ENCODE measurements around the gene EXT2. TPM values are rescaled to one million over a fixed set of nuclear protein-coding genes. Genes with fewer than 3 reads are reported as not detected.
A peak's percentile ranks its signal among the peaks of the same experiment; 100 is the strongest.

The EXT2 gene
- total RNA-seq, 4 donors from 2014 or later = 20.4 to 24.8 (median 23.1) TPM

- ATAC-seq (peak; percentile 63 to 77), DNase-seq (peak; percentile 75 to 76)
- no peaks in the 10 kb centered on the region for H3K36me3 ChIP-seq
- H3K4me3 ChIP-seq = no peak overlapping the region
- H3K4me1 ChIP-seq = peaks cover 17 to 22% of the 10 kb centered on the region in 2 donors
- in situ Hi-C loops (cut with MboI; ENCODE audit: low sequenced_read_pairs in 4 of 4) (loop anchor here in 3 of 4 donors (5.0 to 10.0 kb wide), 3 partner anchors 443 to 450 kb away; no protein-coding TSS in a partner anchor), intact Hi-C loops (cut with DNase I; ENCODE audit: low total_unique reads) (loop anchor here (1.0 to 10.0 kb wide), 3 partner anchors 16 to 520 kb away; no protein-coding TSS in a partner anchor)
- no peak overlapping the region for H3K27ac ChIP-seq
- no peaks in the 10 kb centered on the region for H3K27me3 ChIP-seq
- H3K9me3 ChIP-seq = no peaks in the 10 kb centered on the region
- TF ChIP-seq CTCF (IDR thresholded peaks at IDR 0.05 in 4 of 5, conservative IDR thresholded peaks at IDR 0.05 in 1 of 5) (peak; percentile 68 to 88 (median 75)), POLR2A (IDR thresholded peaks at IDR 0.05) (no peak)
Observed at GRCh38 chr11:44094260-44094868, 1.1 kb upstream of the EXT2 start.

- H3K36me3 ChIP-seq = no peaks in the 10 kb centered on the region
- ATAC-seq (no peak), DNase-seq (no peak)
- H3K27me3 ChIP-seq = no peaks in the 10 kb centered on the region
- no peaks in the 10 kb centered on the region for H3K9me3 ChIP-seq
- TF ChIP-seq CTCF (IDR thresholded peaks at IDR 0.05 in 4 of 5, conservative IDR thresholded peaks at IDR 0.05 in 1 of 5) (no peak), POLR2A (IDR thresholded peaks at IDR 0.05) (no peak)
- in situ Hi-C loops (cut with MboI; ENCODE audit: low sequenced_read_pairs in 4 of 4) = loop anchor here in 1 of 4 donors (10.0 kb wide), 1 partner anchor 448 kb away; no protein-coding TSS in a partner anchor
- intact Hi-C loops (cut with DNase I; ENCODE audit: low total_unique reads) = loop anchor here (10.0 kb wide), 1 partner anchor 518 kb away; no protein-coding TSS in a partner anchor
- H3K27ac ChIP-seq = peak overlapping the region in 2 of 4 donors; percentile 76 to 85
- peak overlapping the region; percentile 71 to 90 (median 86) for H3K4me3 ChIP-seq
- peaks cover 21 to 22% of the 10 kb centered on the region in 2 donors for H3K4me1 ChIP-seq
Observed at GRCh38 chr11:44096360-44097185, 1.1 kb downstream of the EXT2 start.

- TF ChIP-seq CTCF (IDR thresholded peaks at IDR 0.05 in 4 of 5, conservative IDR thresholded peaks at IDR 0.05 in 1 of 5) (no peak), POLR2A (IDR thresholded peaks at IDR 0.05) (no peak)
- in situ Hi-C loops (cut with MboI; ENCODE audit: low sequenced_read_pairs in 4 of 4) (loop anchor here in 1 of 4 donors (10.0 kb wide), 1 partner anchor 447 kb away; no protein-coding TSS in a partner anchor), intact Hi-C loops (cut with DNase I; ENCODE audit: low total_unique reads) (loop anchor here (10.0 kb wide), 1 partner anchor 517 kb away; no protein-coding TSS in a partner anchor)
- ATAC-seq (no peak), DNase-seq (no peak)
- H3K36me3 ChIP-seq = no peaks in the 10 kb centered on the region
- no peak overlapping the region for H3K27ac ChIP-seq
- peaks cover 22 to 31% of the 10 kb centered on the region in 2 donors for H3K4me1 ChIP-seq
- H3K9me3 ChIP-seq = no peaks in the 10 kb centered on the region
- H3K4me3 ChIP-seq = no peak overlapping the region
- H3K27me3 ChIP-seq = no peaks in the 10 kb centered on the region
Observed at GRCh38 chr11:44097821-44098220, 2.3 kb downstream of the EXT2 start.

GRCh38 chr11:44101098-44101497, 5.6 kb downstream of the EXT2 start:
- ATAC-seq = no peak
- intact Hi-C loops (cut with DNase I; ENCODE audit: low total_unique reads) (no loop called here), in situ Hi-C loops (cut with MboI; ENCODE audit: low sequenced_read_pairs in 4 of 4) (loop anchor here in 1 of 4 donors (10.0 to 25.0 kb wide), 2 partner anchors 186 to 434 kb away; no protein-coding TSS in a partner anchor)
- Histone ChIP-seq H3K9me3 (no peaks in the 10 kb centered on the region), H3K27ac (no peak overlapping the region), H3K27me3 (no peaks in the 10 kb centered on the region), H3K4me3 (no peak overlapping the region), H3K36me3 (no peaks in the 10 kb centered on the region), H3K4me1 (peaks cover 16 to 23% of the 10 kb centered on the region in 2 donors)
- TF ChIP-seq POLR2A (IDR thresholded peaks at IDR 0.05) (no peak), CTCF (IDR thresholded peaks at IDR 0.05 in 4 of 5, conservative IDR thresholded peaks at IDR 0.05 in 1 of 5) (no peak)
- DNase-seq = no peak
